ENCODE data around the gene DOCK4. TPM values are rescaled to one million over a fixed set of nuclear protein-coding genes. Genes with fewer than 3 reads are reported as not detected.

Gene DOCK4
- total RNA-seq, 1 donor from 2014 or later = 60.3 TPM

- no peak for TF ChIP-seq CTCF (IDR thresholded peaks at IDR 0.05; ENCODE audit: partially characterized antibody, unreplicated experiment)
- no peak for DNase-seq
- peaks cover 2% of the 10 kb centered on the region for H3K9me3 Mint-ChIP-seq (ENCODE audit: unreplicated experiment)
- no peak overlapping the region for H3K4me3 Mint-ChIP-seq (ENCODE audit: unreplicated experiment)
- peaks cover under 1% of the 10 kb centered on the region for H3K4me1 Mint-ChIP-seq (ENCODE audit: low read depth, unreplicated experiment)
- H3K36me3 Mint-ChIP-seq (ENCODE audit: unreplicated experiment) = peaks cover 4% of the 10 kb centered on the region
- H3K27ac Mint-ChIP-seq (ENCODE audit: unreplicated experiment) = no peak overlapping the region
- peaks cover 2% of the 10 kb centered on the region for H3K27me3 Mint-ChIP-seq (ENCODE audit: unreplicated experiment)
Observed at GRCh38 chr7:111749625-111750024, 456.6 kb downstream of the DOCK4 start.

- Mint-ChIP-seq H3K9me3 (ENCODE audit: unreplicated experiment) (peaks cover 2% of the 10 kb centered on the region), H3K27me3 (ENCODE audit: unreplicated experiment) (peaks cover 2% of the 10 kb centered on the region), H3K27ac (ENCODE audit: unreplicated experiment) (no peak overlapping the region), H3K4me3 (ENCODE audit: unreplicated experiment) (no peak overlapping the region), H3K4me1 (ENCODE audit: low read depth, unreplicated experiment) (no peaks in the 10 kb centered on the region), H3K36me3 (ENCODE audit: unreplicated experiment) (peaks cover 4% of the 10 kb centered on the region)
- TF ChIP-seq CTCF (IDR thresholded peaks at IDR 0.05; ENCODE audit: partially characterized antibody, unreplicated experiment) = no peak
- DNase-seq = no peak
Observed at GRCh38 chr7:111747718-111748117, 458.5 kb downstream of the DOCK4 start.

GRCh38 chr7:111746950-111747349 is 459.2 kb downstream of the DOCK4 start:
- DNase-seq = no peak
- no peaks in the 10 kb centered on the region for H3K4me1 Mint-ChIP-seq (ENCODE audit: low read depth, unreplicated experiment)
- H3K36me3 Mint-ChIP-seq (ENCODE audit: unreplicated experiment) = peaks cover 4% of the 10 kb centered on the region
- H3K27me3 Mint-ChIP-seq (ENCODE audit: unreplicated experiment) = peaks cover 2% of the 10 kb centered on the region
- peaks cover 2% of the 10 kb centered on the region for H3K9me3 Mint-ChIP-seq (ENCODE audit: unreplicated experiment)
- H3K27ac Mint-ChIP-seq (ENCODE audit: unreplicated experiment) = no peak overlapping the region
- no peak overlapping the region for H3K4me3 Mint-ChIP-seq (ENCODE audit: unreplicated experiment)
- TF ChIP-seq CTCF (IDR thresholded peaks at IDR 0.05; ENCODE audit: partially characterized antibody, unreplicated experiment) = no peak

GRCh38 chr7:111744501-111745155 is 461.6 kb downstream of the DOCK4 start:
- TF ChIP-seq CTCF (IDR thresholded peaks at IDR 0.05; ENCODE audit: partially characterized antibody, unreplicated experiment) = no peak
- DNase-seq = no peak
- no peak overlapping the region for H3K4me3 Mint-ChIP-seq (ENCODE audit: unreplicated experiment)
- H3K27ac Mint-ChIP-seq (ENCODE audit: unreplicated experiment) = no peak overlapping the region
- peaks cover 2% of the 10 kb centered on the region for H3K27me3 Mint-ChIP-seq (ENCODE audit: unreplicated experiment)
- peaks cover 2% of the 10 kb centered on the region for H3K4me1 Mint-ChIP-seq (ENCODE audit: low read depth, unreplicated experiment)
- H3K9me3 Mint-ChIP-seq (ENCODE audit: unreplicated experiment) = peaks cover 2% of the 10 kb centered on the region
- peaks cover 4% of the 10 kb centered on the region for H3K36me3 Mint-ChIP-seq (ENCODE audit: unreplicated experiment)

- H3K27me3 Mint-ChIP-seq (ENCODE audit: unreplicated experiment) = peaks cover 2% of the 10 kb centered on the region
- H3K27ac Mint-ChIP-seq (ENCODE audit: unreplicated experiment) = no peak overlapping the region
- peaks cover 2% of the 10 kb centered on the region for H3K4me1 Mint-ChIP-seq (ENCODE audit: low read depth, unreplicated experiment)
- H3K4me3 Mint-ChIP-seq (ENCODE audit: unreplicated experiment) = no peak overlapping the region
- DNase-seq = no peak
- peaks cover 4% of the 10 kb centered on the region for H3K36me3 Mint-ChIP-seq (ENCODE audit: unreplicated experiment)
- no peak for TF ChIP-seq CTCF (IDR thresholded peaks at IDR 0.05; ENCODE audit: partially characterized antibody, unreplicated experiment)
- peaks cover 2% of the 10 kb centered on the region for H3K9me3 Mint-ChIP-seq (ENCODE audit: unreplicated experiment)
Observed at GRCh38 chr7:111743244-111743847, 462.9 kb downstream of the DOCK4 start.
